ENCODE results near the gene JADE2.
A peak's percentile ranks its signal among the peaks of the same experiment; 100 is the strongest.
"Not testable (repeated sequence)": the region's sequence is repeated elsewhere in the genome, so short reads cannot be mapped to it uniquely, and the experiment has no call there.

The JADE2 gene

DNA sequence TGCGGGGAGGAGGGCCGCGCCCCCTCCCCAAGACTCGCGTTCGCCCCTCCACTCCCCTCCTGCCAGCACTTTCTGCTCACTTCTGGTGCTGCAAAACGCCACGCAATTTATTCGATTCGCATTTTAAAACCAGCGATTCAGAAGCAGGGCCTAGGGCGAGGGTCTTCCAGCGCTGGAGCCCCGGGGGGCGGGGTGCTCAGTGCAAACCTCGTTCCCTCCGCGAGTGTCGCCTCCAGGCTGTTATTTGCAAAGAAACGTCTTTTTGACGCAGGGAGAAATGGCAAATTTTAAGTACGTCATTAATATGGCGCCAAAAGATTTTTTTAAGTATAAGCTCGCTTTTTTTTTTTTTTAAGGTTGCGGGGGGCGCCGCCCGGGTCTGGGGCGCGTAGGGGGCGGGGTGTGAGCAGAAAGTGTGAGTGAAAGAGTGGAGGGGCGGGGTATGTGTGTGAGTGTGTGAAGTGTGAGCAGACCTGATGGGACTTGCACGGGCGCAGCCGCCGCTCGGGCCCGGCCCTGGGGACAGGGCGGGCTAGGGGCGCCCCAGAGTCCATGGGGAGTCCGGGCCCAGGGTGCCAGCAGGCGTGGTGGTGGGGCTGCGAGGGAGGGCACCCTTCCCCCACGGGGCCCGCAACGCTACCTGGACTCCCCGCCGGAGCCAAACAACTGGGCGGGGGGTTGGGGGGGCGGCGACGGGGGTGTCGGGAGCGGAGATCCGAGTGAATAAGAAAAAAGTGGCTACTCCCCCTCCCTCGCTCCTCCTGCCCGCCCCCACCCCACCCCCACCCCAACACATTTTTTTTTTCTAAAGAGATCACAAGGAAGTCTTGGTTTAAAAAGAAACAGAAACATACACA lies at the start of gene JADE2:
JADE2 (plus strand) TSS at position 845 of the 857 bp plus-strand sequence. CDS start 10,188 bp downstream, outside the sequence.
- peak; percentile 63 for DNase-seq

DNA sequence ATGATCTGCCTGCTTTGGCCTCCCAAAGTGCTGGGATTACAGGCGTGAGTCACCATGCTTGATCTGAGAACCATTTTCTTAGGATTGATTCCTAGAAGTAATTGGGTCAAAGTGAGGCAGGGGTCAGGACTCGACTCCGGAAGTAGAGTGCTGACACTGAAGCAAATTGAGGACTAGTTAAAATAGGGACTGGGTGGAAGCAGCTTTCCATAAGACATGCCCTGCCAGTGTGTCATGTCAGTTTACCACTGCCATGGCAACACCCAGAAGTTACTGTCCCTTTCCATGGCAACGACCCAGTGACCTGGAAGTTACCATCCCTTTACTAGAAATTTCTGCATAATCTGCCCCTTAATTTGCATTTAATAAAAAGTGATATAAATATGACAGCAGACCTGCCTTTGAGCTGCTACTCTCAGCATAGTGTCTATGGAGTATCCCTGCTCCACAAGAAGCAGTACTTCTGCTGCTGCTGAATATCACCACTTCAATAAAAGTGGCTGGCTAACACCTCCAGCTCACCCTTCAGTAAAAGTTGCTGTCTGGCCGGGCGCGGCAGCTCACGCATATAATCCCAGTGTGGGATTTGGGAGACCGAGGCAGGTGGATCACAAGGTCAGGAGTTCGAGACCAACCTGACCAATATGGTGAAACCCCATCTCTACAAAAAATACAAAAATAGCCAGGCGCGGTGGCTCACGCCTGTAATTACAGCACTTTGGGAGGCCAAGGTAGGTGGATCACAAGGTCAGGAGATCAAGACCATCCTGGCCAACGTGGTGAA lies 47.8 kb upstream of the JADE2 start:
- DNase-seq: no peak

DNA sequence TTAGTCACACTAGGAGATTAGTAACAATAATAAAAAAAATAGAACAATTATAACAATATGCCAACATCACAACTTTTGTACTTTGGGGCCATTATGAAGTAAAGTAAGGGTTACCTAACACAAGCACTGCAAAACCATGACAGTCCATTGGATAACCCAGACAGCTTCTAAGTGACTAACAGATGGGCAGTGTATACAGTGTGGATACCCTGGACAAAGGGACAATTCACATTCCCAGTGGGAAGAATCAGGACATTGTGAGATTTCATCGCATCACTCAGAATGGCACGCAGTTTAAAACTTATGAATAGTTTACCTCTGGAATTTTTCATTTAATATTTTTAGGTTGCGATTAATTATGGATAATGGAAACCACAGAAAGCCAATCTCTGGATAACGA lies 45.6 kb upstream of the JADE2 start:
- DNase-seq: no peak

DNA sequence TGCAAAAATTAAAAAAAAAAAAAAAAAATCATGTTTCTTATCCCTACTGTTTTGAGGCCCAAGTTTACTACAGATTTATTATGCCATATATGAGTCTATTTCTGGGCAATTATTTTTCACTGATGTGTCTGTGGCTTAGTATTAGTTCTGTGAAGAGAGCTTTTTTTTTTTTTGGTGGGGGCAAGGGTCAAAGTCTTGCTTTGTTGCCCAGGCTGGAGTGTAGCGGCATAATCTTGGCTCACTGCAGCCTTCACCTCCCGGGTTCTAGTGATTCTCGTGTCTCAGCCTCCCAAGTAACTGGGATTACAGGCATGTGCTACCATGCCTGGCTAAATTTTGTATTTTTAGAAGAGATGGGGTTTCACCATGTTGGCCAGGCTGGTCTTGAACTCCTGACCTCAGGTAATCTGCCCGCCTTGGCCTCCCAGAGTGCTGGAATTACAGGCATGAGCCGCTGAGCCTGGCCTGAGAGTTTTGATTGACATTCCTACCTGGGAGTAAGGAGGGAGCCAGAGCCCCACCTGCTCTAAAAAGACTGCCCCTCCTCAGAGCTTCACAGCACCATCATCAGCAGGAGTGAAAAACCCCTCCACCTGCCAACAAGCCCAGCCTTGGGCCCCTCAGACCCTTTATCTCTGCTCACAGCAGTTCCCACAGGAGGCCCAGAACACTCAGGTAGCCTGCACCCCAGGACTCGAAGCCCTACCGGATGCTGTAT lies 36.1 kb upstream of the JADE2 start:
- no peak for DNase-seq

DNA sequence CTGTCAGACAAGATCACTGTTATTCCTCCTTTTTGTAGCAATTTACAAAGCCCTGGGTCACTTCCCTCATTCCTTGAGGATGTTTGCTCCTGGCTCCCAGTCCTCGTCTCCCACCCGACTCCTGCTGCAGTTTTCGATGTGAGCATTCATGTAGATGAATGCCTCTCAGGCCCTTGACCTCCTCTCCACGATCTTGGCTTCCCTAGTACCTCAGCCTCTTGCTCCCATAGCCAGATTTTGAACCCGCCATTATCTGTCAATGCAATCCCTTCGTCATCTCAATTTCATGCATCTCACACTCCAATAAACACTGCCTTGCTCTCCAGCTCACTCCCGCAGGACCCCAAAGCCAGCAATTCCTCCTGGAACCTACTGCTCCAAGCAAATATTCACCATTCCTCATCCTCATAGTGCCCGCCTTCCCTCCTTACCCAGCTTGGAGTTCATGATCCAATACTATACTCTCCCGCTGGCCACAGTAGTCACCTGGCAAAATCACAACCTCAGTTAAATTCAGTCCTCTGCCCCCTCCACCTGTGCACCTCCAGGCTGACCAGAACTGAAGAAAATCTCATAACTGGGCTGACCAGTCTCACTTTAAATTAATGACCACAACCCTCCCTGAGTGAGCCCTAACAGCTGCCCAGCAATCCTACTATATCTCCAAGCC lies 35.1 kb upstream of the JADE2 start:
- no peak for DNase-seq

DNA sequence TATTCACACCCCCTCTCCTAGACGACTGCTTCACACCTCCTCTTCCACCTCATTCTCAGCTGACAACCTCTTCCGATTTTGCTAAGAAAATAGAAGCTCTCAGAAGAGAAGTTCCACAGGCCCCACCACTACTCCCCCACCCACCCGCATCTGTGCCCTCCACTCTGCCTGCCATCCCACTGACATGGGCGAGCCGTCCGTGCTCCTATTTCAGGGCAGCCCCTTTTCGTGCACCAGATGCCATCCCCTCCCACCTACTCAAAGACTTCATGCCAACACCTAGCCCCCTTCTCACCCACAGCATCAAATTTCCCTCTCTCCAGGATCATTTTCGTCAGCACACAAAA lies 34.6 kb upstream of the JADE2 start:
- DNase-seq: no peak

DNA sequence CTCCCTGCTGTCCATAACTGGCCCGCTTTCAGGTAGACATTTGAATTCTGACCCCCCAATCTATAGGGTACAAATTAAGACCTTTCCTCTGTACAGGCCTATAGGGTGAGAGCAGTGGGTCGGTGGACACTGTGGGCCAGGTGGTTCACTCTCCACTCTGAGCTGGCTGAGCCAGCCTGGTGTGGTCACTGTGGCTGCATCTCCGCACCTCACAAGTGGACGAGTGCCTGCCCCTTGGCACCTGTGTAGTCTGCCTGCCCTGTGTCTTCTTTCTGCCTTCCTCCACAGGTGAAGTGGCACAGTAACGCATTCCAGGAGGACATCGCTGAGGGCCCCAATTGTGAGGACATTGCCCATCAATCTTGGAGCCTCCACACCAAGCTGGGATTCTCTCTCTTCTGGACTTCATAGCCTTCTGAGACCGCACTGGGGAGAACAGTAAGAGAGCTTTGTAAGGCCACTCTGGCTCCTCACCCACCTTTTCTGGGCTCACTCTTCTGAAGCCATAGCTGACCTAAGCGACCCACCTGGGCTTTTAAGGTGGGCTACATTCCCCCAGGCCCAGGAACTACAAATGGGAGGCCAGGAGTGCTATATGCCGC lies 33.5 kb upstream of the JADE2 start:
- no peak for DNase-seq

DNA sequence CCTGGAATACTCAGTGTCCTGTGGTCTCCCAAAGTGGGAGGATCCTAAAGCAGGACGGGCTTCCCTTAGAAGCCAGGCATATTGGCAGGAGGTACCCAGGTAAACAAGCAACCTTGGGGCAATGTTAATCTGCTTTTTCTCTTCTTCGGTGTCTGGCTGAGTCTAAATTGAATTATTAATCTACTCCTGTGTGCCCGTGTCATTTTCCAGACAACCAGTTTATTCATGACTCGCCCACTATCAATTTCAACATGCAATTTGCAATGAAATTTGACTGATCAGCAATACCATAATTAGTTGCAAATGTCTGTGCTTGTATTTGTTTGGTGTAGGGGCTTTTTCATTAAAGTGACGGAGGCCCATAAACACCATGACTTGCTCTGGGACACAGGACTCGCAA lies 32.9 kb upstream of the JADE2 start:
- no peak for DNase-seq

DNA sequence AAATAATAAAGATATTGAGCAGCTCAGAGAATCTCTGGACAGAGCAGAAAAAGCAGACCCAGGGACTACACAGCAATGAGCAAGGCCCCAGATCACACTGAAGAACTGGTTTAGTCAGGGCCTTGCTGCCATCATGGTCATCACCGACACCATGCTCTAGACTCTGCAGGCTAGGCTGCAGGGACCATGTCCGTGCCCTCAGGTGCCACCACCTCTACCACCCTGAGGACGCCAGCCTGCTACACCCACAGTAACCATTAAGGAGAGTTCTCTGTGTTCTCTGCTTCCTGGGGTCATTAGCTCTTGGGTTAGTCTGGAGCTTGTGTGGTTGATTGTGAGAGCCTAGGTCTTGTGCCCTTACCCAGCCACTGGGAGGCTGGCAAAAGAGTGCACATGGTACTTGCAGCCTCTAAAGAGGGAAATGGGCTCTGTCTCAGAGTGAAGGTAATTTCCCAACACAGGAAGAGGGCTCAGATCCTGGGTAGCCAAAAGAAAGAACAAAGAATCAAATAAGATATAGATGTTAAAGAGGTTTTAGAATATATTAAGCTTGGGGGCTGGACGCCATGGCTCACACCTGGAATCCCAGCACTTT lies 31.9 kb upstream of the JADE2 start:
- DNase-seq: no peak

DNA sequence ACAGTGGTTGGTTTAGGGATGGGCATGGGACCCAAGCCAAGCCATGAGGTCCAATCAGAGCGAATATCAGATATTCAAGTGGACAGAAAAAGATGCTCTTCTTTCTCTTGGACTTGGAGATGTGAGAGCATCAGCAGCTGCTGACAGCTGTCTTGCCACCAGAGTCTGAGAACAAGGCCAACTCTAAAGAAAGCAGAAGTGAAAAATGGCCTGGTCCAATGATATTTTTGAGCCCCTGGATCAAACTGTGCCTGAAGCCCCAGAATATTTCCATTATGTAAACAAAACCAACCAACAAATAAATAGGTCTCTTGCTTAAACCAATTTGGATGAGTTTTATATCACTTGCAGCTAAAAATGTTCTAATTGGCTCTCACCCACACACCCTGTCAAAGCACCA lies 30.7 kb upstream of the JADE2 start:
- no peak for DNase-seq

DNA sequence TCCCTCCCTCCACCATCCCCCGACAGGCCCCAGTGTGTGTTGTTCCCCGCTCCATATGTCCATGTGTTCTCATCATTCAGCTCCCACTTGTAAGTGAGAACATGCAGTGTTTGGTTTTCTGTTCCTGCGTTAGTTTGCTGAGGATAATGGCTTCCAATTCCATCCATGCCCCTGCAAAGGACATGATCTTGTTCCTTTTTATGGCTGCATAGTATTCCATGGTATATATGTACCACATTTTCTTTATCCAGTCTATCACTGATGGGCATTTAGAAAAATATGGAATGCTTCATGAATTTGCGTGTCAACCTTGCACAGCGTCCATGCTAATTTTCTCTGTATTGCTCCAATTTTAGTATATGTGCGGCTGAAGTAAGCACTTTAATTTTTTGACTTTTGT lies 25.6 kb upstream of the JADE2 start:
- DNase-seq: not testable (repeated sequence)

DNA sequence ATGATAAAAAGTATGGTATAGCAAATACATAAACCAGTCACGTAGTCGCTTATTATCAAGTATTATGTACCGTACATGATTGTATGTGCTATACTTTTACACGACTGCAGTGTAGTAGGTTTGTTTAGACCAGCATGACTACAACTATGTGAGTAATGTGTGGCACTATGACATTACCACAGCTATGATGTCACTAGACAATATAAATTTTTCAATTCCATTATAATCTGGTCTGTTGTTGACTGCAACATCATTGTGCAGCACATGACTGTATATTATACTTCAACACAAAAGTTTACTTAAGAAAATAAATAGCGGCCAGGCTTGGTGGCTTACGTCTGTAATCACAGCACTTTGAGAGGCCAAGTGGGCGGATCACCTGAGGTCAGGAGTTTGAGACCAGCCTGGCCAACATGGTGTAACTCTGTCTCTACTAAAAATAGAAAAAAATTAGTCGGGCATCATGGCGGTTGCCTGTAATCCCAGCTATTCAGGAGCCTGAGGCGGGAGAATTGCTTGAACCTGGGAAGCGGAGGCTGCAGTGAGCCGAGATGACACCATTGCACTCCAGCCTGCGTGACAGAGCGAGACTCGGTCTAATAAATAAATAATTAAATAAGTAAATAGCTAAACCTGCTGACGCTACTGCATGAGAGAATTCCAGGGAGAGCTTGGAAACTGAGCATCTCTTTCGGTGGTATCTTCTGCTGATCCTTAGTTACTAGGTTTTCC lies 24.6 kb upstream of the JADE2 start:
- no peak for DNase-seq

DNA sequence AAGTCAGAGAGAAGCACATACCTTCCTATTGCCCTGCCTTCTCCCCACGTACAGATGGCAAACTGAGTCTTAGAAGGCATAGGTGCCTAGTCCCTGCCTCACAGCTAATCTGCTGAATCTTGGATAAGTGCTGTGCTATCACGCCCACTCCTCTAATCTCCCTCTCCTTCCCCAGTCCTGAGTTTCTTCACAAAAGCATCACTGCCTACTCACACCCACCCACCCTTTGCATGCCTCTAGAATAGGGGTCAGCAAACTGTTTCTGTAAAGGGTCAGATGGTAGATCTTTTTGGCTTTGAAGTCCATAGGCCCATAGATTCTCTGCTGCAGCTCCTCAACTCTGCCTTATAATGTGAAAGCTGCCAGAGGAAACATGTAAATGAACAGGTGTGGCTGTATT lies 23.2 kb upstream of the JADE2 start:
- no peak for DNase-seq

DNA sequence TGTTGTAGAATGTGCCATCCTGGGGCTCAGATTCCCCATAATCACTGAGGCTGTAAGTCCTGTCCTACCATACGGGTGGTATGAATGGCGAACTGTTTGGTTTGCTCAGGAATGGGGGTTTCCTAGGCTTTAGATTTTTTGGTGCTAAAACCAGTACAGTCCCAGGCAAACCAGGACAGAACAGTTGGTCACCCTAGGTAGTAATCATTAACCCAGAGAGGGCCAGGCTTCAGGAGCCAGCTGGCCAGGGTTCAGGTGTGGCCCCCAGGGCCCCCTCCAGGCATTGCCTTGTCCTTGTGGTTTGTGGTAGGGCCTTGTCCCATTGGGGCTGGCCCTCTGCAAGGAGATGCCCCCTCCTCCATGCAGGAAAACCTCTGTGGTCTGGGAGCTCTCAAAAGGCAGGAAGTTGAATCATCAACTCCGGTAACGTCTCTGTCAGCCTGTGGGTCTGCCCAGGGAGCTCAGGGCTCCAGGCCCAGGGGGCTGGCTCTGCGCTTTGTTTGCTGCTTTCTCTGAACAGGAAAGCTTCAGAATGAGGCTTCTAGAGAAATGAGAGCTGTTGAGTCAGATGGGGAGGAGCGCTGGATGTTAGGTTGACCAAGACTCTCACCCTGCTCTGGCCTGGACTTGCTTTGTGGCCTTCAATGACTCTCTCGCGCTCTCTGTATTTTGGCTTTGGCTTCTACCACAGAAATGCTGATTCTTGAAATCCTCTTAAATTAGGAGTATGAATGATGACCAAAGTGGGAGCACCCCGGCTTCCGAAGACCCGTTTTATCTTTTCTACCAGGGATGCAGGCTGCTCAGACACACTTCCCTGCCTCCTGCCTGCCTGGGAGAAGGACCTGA lies 22.2 kb upstream of the JADE2 start:
- DNase-seq: no peak

DNA sequence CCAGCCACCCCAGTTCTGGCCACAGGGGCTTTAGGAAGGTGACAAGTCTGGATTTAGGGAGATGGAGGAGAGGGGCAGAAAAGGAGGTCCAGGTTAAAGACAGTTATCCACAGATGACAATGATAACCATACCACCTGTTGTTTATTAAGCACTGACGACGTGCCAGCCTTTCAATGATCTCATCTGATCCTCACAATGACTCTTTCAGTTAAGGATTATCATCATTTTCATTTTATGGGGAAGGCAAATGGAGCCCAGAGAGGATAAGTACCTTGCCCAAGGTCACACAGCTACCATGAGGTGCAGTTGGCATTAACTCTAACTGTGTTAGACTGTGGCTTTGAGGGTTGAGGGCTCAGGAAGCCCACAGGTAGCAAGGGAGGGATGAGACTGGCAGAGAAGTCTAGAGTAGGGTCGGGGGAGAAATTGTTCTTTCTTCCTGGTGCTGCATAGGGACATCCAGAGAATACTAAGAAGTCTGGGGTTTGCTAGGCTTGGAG lies 21.5 kb upstream of the JADE2 start:
- no peak for DNase-seq

DNA sequence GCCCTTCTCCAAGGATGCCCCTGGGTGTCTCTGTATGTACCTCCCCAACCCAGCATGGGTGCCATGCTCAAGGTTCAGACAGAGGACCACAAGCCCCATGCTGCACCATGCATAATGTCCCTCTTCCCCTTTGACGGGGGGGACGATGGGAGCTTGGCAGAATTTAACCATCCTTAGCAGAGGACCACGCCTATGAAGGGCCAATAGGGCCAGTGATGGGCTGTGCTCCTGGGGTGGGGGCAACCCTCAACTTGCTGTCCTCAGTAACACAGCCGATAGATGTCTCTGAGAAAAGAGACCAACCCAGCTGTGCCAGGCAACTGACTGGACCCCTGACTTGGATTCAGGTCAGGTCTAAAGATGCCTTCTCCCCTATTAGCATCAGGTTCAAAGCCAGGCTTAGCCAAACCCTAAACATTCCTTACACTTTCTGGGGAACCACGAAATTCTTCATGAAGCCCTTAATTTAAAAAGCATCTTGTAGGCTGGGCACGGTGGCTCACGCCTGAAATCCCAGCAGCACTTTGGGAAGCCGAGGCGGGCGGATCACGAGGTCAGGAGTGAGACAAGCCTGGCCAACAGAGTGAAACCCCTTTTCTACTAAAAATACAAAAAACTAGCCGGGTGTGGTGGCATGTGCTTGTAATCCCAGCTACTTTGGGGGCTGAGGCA lies 20.7 kb upstream of the JADE2 start:
- DNase-seq: no peak

DNA sequence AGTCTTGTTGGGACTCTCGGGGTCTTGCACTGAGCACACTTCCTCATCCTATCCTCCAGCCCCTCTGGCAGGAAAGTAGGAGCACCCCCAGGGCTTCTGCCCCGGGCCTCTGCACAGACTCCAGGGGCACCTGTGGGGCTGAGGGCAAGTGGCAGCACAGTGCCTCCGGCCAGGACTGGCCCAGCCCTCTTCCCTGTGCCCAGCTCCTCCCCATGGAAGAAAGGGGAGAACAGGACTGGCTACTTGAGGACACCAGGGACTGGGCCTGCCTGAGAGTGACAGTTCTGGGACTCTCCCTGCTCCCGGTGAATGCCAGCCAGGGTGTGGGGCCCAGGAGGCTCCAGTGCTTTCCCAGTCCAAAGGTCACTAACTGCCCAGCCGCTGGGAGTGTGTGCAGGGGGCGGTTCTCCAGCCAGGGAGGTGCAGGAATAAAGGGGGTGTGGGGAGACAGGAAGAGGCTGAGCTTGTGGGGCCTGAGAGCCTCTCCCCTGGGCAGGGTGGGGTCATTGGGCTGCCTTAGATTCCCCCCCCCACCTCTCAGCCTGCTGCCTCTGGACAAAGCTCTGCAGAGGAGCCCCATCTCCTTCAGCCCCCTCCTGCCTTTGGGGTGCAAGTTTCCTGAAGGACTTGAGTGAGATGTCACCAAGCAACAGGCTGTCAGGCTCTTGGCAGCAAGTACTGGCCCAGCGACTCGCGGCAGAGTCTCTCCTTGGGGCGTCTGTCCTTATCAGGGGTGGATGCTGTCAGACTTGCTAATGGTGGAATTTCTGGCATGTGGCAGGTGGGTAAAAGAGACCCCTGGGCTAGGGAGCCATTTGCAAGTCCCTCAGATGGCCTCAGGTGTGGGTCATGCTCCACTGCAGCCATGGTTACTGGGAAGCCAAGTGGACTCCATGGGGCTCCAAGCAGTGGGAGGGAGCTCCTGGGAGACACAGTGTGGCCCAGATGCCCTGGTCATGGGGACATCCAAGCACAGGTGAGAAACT lies 19.1 kb upstream of the JADE2 start:
- DNase-seq: no peak

DNA sequence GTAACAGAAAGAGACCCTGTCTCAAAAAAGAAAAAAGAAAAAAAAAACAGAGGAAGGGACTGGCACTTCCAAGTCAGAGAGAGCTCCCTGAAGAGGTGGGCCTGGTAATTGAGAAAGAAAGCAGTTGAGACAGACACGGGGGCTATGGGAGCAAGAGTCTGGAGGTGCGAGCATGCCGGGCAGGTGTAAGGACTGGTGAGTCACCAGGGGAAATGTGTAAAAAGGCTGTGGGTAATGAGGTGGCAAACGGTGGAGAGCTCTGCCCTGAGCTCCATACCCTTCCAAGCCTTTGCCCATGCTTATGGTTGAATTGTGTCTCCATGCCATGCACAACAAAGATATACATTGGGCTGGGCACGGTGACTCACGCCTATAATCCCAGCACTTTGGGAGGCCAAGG lies 18.0 kb upstream of the JADE2 start:
- DNase-seq: no peak

Measured in NK-92 treated with Interleukin-12 subunit alpha and Interleukin-12 subunit beta, amount 100 ng/mL, for 24 hours (cell line).